ENCODE measurements around the gene SH3BP2. TPM values are rescaled to one million over a fixed set of nuclear protein-coding genes. Genes with fewer than 3 reads are reported as not detected.

The SH3BP2 gene
- polyA plus RNA-seq, 1 donor (not counting 4 experiments of a cell fraction or from before 2014, with no cell fraction given) = 11.2 TPM

- Histone ChIP-seq H3K4me2 (ENCODE audit: control insufficient read depth, extremely low read depth, insufficient read depth, low read depth, low read length) (no peak overlapping the region), H4K20me1 (ENCODE audit: control insufficient read depth, extremely low read depth, insufficient read depth, low read length) (no peaks in the 10 kb centered on the region), H2AFZ (ENCODE audit: control insufficient read depth, low read length) (no peak overlapping the region), H3K4me3 (ENCODE audit: control insufficient read depth in 2 of 3, extremely low read depth in 1 of 3, insufficient read depth in 2 of 3, low read depth in 1 of 3, low read length in 3 of 3) (no peak overlapping the region), H3K27ac (ENCODE audit: control insufficient read depth, insufficient read depth, low read length) (no peak overlapping the region), H3K9me1 (ENCODE audit: control insufficient read depth, extremely low read depth, insufficient read depth, low read length) (no peaks in the 10 kb centered on the region), H3K9ac (ENCODE audit: control insufficient read depth, extremely low read depth, insufficient read depth, low read length) (no peak overlapping the region), H3K36me3 (ENCODE audit: control insufficient read depth in 2 of 2, extremely low read depth in 1 of 2, insufficient read depth in 2 of 2, low read length in 2 of 2) (peaks cover 0 to 21% of the 10 kb centered on the region in 2 experiments), H3K4me1 (ENCODE audit: control insufficient read depth, extremely low read depth, insufficient read depth, low read length) (no peaks in the 10 kb centered on the region), H3K27me3 (ENCODE audit: control insufficient read depth, extremely low read depth, insufficient read depth, low read length) (no peaks in the 10 kb centered on the region), H3K79me2 (ENCODE audit: control insufficient read depth, insufficient read depth, low read length) (no peaks in the 10 kb centered on the region), H3K9me3 (ENCODE audit: control insufficient read depth, low read depth, low read length) (no peaks in the 10 kb centered on the region)
- dilution Hi-C loops (cut with MboI; ENCODE audit: extremely low pct_ligation_motif_present, low sequenced_read_pairs) = no loop called here
- no peak for TF ChIP-seq EZH2 (IDR thresholded peaks at IDR 0.05; ENCODE audit: low read length)
- TF ChIP-seq, protein P1, sequence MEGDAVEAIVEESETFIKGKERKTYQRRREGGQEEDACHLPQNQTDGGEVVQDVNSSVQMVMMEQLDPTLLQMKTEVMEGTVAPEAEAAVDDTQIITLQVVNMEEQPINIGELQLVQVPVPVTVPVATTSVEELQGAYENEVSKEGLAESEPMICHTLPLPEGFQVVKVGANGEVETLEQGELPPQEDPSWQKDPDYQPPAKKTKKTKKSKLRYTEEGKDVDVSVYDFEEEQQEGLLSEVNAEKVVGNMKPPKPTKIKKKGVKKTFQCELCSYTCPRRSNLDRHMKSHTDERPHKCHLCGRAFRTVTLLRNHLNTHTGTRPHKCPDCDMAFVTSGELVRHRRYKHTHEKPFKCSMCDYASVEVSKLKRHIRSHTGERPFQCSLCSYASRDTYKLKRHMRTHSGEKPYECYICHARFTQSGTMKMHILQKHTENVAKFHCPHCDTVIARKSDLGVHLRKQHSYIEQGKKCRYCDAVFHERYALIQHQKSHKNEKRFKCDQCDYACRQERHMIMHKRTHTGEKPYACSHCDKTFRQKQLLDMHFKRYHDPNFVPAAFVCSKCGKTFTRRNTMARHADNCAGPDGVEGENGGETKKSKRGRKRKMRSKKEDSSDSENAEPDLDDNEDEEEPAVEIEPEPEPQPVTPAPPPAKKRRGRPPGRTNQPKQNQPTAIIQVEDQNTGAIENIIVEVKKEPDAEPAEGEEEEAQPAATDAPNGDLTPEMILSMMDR (optimal IDR thresholded peaks at IDR 0.05 in 1 of 3, IDR thresholded peaks at IDR 0.05 in 1 of 3, conservative IDR thresholded peaks at IDR 0.05 in 1 of 3; ENCODE audit: extremely low read depth in 1 of 3, insufficient read depth in 2 of 3, low read length in 3 of 3) = no peak
- no peak for DNase-seq (ENCODE audit: low read depth, low spot score)
- no peak for FAIRE-seq
Measured at GRCh38 chr4:2832309-2832980, 39.6 kb downstream of the SH3BP2 start.

GRCh38 chr4:2832981-2833670 lies 40.2 kb downstream of the SH3BP2 start:
- dilution Hi-C loops (cut with MboI; ENCODE audit: extremely low pct_ligation_motif_present, low sequenced_read_pairs) = no loop called here
- Histone ChIP-seq H3K9ac (ENCODE audit: control insufficient read depth, extremely low read depth, insufficient read depth, low read length) (no peak overlapping the region), H3K4me3 (ENCODE audit: control insufficient read depth in 2 of 3, extremely low read depth in 1 of 3, insufficient read depth in 2 of 3, low read depth in 1 of 3, low read length in 3 of 3) (no peak overlapping the region), H3K9me1 (ENCODE audit: control insufficient read depth, extremely low read depth, insufficient read depth, low read length) (no peaks in the 10 kb centered on the region), H2AFZ (ENCODE audit: control insufficient read depth, low read length) (no peak overlapping the region), H3K27ac (ENCODE audit: control insufficient read depth, insufficient read depth, low read length) (no peak overlapping the region), H3K36me3 (ENCODE audit: control insufficient read depth in 2 of 2, extremely low read depth in 1 of 2, insufficient read depth in 2 of 2, low read length in 2 of 2) (peaks cover 0 to 21% of the 10 kb centered on the region in 2 experiments), H3K9me3 (ENCODE audit: control insufficient read depth, low read depth, low read length) (no peaks in the 10 kb centered on the region), H3K4me2 (ENCODE audit: control insufficient read depth, extremely low read depth, insufficient read depth, low read depth, low read length) (no peak overlapping the region), H3K4me1 (ENCODE audit: control insufficient read depth, extremely low read depth, insufficient read depth, low read length) (peaks cover under 1% of the 10 kb centered on the region), H3K27me3 (ENCODE audit: control insufficient read depth, extremely low read depth, insufficient read depth, low read length) (no peaks in the 10 kb centered on the region), H3K79me2 (ENCODE audit: control insufficient read depth, insufficient read depth, low read length) (no peaks in the 10 kb centered on the region), H4K20me1 (ENCODE audit: control insufficient read depth, extremely low read depth, insufficient read depth, low read length) (no peaks in the 10 kb centered on the region)
- no peak for TF ChIP-seq EZH2 (IDR thresholded peaks at IDR 0.05; ENCODE audit: low read length)
- TF ChIP-seq, protein P1 (optimal IDR thresholded peaks at IDR 0.05 in 1 of 3, IDR thresholded peaks at IDR 0.05 in 1 of 3, conservative IDR thresholded peaks at IDR 0.05 in 1 of 3; ENCODE audit: extremely low read depth in 1 of 3, insufficient read depth in 2 of 3, low read length in 3 of 3) = no peak
- DNase-seq (ENCODE audit: low read depth, low spot score) = no peak
- FAIRE-seq = no peak

Measured in keratinocyte (primary cell).